T47D (cell line): ENCODE results near the gene ADARB1.

Experiments
- DNase-seq, 2 experiments: peaks; one replicate each; pipeline versions ENCODE4 v3.0.0 to v3.0.0-alpha.2; 2011 to 2012; ENCODE audit warnings: low read depth in 1 of 2, low spot score in 1 of 2
- JUND ChIP-seq: IDR thresholded peaks from 2 replicates; pipeline ENCODE4 v1.6.1; 2012; ENCODE audit warnings: low read depth
- in situ Hi-C: cut with HindIII; loops from 2 replicates; pipeline ENCODE4 v1.10.0; 2016; ENCODE audit warnings: low sequenced_read_pairs, low pct_unique_long_range_greater_than_20kb

ADARB1 gene

GRCh38 chr21:45078371-45078770, 4.0 kb downstream of the ADARB1 start:
- DNase-seq, result no peak
- TF ChIP-seq JUND, result no peak
- in situ Hi-C loops, result no loop called here

- in situ Hi-C loops, result no loop called here
- no peak for TF ChIP-seq JUND
- DNase-seq, result no peak
These were observed 4.5 kb downstream of the ADARB1 start for GRCh38 chr21:45078877-45079281.

DNA sequence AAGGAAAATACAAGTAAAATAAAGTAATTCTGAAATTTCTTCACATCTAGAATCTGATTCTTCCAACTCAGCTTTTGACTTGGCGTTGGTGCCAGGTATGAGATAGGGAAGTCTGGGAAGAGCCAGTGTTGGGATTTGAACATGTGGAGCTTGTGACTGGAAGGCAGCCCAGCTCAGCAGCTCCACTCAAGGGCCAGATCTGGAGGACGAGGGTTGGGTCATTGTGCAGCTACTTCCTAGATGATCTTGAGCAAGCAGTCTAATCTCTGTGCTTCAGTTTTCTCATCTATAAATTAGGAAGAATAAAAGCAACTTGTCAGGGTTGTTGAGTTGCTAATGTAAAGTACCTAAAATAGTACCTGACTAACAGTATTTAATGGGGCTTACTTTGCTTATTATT, 5.0 kb downstream of the ADARB1 start:
- no peak for DNase-seq
- no peak for TF ChIP-seq JUND
- in situ Hi-C loops, result no loop called here

DNA sequence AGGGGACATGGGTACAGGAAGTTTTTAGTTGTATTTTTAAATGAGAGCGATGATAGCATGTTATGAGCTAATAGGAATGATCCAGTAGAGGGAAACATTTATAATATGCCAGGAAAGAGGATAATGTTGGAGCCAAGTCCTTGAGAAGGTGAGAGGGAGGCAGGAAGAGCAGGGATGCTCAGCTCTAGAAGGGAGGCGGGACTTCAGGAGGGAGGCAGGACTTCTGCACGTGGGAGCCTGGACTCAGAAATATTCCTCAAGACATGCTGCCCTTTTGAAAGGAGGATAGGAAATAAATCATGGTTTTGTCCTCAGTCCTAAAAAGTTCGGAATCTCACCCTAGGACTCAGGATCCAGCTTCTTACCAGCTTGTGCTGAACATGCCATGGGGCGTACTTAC, 5.9 kb downstream of the ADARB1 start:
- TF ChIP-seq JUND, result no peak
- in situ Hi-C loops, result no loop called here
- DNase-seq, result no peak

DNA sequence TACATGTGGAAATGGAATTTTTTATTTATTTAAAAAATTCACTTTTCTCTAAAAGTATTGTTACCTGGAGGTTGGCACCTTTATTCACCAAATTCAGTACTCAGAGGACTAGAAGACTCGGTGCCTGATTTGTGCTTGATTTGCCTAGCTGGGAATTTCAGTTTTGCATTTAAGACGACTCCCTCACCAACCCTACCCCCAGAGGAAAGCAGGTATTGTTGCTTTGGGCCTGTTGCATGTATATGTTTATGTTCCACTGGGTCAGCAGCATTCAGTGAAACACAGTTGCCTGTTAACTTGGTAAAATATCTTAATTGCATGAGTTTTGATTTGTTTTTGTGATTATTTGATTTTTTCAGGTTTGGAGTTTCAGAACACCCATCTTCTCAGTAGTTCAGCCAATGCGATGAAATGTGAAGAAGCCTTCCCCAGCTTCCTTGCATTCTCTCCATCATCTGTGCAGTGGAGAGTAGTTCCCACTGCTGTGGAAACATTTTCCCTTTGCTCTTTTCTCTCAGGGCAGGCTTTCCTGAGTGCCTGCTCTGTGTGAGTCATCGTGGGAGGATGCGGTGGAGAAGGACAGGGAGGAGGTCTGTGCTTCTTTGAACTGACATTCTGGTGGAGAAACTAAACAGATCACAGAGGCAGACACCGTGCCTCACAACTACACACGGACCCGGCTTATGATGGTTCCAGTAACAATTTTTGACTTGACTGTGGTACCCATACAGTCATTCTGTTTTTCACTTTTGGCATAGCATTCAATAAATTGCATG, 6.4 kb downstream of the ADARB1 start:
- in situ Hi-C loops, result no loop called here
- DNase-seq, result no peak
- TF ChIP-seq JUND, result no peak

GRCh38 chr21:45081636-45082035, 7.3 kb downstream of the ADARB1 start:
- in situ Hi-C loops, result no loop called here
- DNase-seq, result no peak
- no peak for TF ChIP-seq JUND

DNA sequence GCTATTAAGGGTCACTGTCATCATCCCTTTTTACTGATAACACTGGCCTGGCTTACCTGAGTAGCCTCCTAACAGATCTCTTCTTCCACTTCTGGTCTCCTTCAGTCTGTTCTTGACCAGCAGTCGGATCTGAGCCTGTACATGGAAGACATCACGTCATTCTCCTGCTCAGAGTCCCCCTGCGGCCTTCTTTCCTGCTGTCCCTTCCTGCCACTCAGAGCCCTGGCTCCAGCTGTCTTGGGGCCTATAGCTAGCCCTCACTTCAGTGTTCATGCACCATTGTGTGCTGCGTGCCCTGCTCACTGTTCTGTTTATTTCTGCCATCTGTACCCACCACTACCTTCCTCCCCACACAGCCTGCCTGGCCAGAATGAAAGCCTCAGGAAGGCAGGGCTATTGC, 8.4 kb downstream of the ADARB1 start:
- in situ Hi-C loops, result no loop called here
- DNase-seq, result no peak
- TF ChIP-seq JUND, result no peak

DNA sequence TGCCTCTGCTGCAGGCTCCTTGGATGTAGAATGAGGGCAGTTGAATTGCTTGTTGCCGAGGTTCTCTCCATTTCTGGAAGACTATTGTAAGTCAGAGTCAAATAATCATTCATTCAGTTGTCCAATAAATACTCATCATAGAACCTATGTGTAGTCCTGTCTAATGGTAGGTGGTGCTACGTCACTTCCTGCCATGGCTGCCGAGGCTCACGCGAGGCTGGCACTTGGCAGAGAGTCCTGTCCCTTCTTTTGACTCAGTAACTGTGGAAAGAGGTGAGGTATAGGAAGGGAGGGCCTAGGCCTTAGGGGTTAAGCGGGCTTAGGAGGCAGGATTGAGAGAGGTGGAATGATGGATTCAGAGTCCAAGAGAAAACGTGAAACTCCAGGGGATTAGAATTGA, 9.7 kb downstream of the ADARB1 start:
- no peak for DNase-seq

DNA sequence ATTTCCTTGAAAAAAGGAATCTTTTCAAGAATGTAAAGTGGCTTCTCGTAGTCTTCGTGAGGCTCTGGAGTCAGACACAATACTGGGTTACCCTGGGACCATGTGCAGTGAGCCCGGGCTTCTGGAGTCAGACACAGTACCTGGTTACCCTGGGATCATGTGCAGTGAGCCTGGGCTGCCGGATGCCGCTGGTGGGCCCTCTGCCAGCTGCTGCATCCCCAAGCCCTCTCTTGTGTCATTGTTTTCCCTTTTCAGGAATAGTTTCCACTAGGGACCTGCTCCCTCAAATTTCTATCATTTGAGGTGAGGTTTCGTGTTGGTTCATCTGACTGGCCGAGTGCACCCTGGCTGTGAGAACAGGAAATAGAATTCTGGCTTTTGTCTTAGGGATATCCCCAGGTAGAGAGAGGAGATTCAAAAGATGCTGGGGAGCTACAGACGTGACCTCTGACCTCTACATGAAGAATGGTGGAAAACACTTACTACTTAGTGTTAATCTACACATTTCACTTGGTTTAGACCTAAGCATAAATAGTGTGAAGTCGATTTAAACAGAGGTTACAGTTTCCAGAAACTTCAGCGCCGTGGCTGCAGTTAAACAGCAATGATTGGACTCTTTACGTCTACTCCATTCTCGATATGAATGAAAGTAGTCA, 10.6 kb downstream of the ADARB1 start:
- no peak for TF ChIP-seq JUND
- no peak for DNase-seq
- in situ Hi-C loops, result no loop called here

More for the DNA sequence above, 9.7 kb downstream of the ADARB1 start:
- in situ Hi-C loops, result no loop called here
- no peak for TF ChIP-seq JUND

- no peak for TF ChIP-seq JUND
- in situ Hi-C loops, result no loop called here
- DNase-seq, result no peak
These were observed 11.3 kb downstream of the ADARB1 start for GRCh38 chr21:45085700-45086099.

DNA sequence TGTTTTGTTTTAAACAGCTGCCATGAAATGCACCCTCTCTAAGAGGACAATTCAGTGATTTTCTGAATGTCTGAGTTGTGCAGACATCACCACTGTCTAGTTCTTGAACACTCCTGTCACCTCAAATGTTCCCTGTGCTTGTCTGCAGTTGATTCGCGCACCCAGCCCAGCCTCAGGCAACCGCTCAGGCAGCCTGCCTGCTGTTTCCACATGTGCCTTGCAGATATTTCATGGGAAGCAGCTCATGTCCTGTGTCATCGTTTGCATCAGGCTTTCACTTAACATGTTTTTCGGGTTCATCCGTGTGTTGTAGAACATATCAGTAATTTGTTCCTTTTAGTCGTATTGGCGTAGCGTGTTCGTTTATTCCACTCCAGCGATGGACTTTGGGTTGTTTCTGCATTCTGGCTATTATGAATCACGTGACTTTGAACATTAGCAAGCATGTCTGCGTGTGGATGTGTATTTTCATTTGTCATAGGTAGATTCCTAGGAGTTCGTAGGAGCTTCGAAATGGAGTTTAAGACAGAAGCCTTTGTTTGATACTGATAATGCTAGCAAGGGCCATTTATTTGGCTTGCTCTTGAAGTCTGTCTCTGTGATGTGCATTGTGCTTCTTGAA, 12.1 kb downstream of the ADARB1 start:
- DNase-seq, result no peak
- TF ChIP-seq JUND, result no peak
- in situ Hi-C loops, result no loop called here

DNA sequence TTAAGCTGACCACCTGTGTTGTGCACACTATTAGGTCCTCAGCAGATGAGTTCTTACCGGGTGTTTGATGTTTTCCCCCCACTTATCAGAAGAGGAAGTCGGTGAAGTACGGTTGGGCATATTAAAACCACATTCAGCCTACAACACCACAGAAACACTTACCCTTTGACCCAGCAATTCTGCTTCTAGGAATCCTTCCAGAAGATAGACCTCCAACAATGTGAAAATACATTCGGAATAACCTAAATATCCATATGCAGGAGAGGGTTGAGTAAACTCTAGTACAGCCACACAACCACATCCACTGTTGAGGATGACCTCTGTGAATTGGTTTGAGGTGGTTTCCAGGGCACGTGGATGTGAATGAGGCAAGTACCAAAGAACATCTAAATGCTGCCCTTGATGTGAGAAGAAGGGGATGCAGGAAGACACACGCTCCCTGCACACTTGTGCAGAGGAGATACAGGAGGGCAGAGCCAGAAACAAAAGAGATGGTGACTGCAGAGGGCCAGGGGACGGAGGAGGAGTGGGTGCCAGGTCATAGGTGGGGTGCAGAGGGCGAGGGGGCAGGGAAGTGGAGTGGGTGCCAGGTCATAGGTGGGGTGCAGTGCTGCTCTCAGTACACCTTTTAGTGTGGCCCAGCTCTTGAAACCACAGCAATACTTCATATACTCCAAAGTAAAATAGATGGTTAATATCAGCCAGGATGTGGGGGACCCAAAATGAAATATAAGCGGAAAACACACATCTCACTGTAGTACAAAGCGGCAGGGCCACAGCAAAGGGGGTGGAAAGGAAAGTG, 12.8 kb downstream of the ADARB1 start:
- no peak for TF ChIP-seq JUND
- DNase-seq, result no peak
- in situ Hi-C loops, result no loop called here

DNA sequence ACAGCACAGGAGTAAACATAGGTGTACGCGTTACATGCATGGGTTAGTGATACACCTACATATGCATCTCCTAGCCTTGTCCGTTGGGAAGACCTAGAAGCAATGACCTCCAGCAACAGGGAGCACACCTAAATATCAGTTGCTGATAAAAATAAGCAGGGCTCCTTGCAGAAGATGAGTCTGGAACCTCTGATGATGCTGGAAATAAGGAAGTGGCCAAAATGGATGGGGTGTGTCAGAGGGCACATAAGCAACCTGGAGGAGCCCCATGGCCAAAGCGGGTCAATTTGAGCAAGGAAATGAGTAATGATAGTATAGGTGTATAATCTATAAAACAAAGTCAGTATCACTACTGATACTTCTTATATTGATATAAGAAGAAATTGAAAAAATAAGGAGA, 13.7 kb downstream of the ADARB1 start:
- in situ Hi-C loops, result no loop called here
- no peak for DNase-seq
- TF ChIP-seq JUND, result no peak
